WTC11 (cell line): ENCODE results near the gene ZSCAN25. TPM values are rescaled to one million over a fixed set of nuclear protein-coding genes. Genes with fewer than 3 reads are reported as not detected.
"Not testable (repeated sequence)": the region's sequence is repeated elsewhere in the genome, so short reads cannot be mapped to it uniquely, and the experiment has no call there.

Experiments used
- ATAC-seq: fragments of 200-7000 bp; cut with Tn5 transposase; 2 replicates; pipeline ENCODE4 v1.10.0; 2021; ENCODE audit warnings: mild to moderate bottlenecking, moderate library complexity
- CTCF ChIA-PET: fragments of 300-600 bp; sonication (Branson Sonifier 250); formaldehyde crosslinking; loops from one replicate; lab custom pipeline; 2021; ENCODE audit warnings: antibody characterized with exemption; lab: Charles Lee
- POLR2A ChIA-PET: fragments of 350-600 bp; sonication (Branson Sonifier 250); formaldehyde crosslinking; loops from one replicate; lab custom pipeline; 2021; ENCODE audit warnings: antibody characterized with exemption; lab: Charles Lee
- DNase-seq: peaks from one replicate; pipeline ENCODE4 v3.0.0; 2021; ENCODE audit warnings: low spot score
- H3K27ac Mint-ChIP-seq: 2 replicates; pipeline ENCODE4 v1.8.0; 2021; ENCODE audit warnings: mixed read lengths
- H3K27me3 Mint-ChIP-seq: 2 replicates; pipeline ENCODE4 v1.8.0; 2021; ENCODE audit warnings: low read depth, mild to moderate bottlenecking, moderate library complexity, mixed read lengths
- H3K36me3 Mint-ChIP-seq: 2 replicates; pipeline ENCODE4 v1.8.0; 2021; ENCODE audit warnings: mixed read lengths
- H3K4me1 Mint-ChIP-seq: 2 replicates; pipeline ENCODE4 v1.8.0; 2022; ENCODE audit warnings: mixed read lengths
- H3K4me3 Mint-ChIP-seq: 2 replicates; pipeline ENCODE4 v1.8.0; 2021; ENCODE audit warnings: mild to moderate bottlenecking, moderate library complexity, mixed read lengths
- H3K9me3 Mint-ChIP-seq: 2 replicates; pipeline ENCODE4 v1.8.0; 2021; ENCODE audit warnings: mixed read lengths
- GABPB1 ChIP-seq: sonication (generic); formaldehyde crosslinking; IDR thresholded peaks from 2 replicates; pipeline ENCODE4 v1.8.1; 2023; ENCODE audit warnings: mild to moderate bottlenecking, missing genetic modification reagents
- JAZF1 ChIP-seq: fragments of 250-450 bp; sonication (Bioruptor Pico); IDR thresholded peaks from 2 replicates; pipeline ENCODE4 v1.9.0; 2021; ENCODE audit warnings: moderate library complexity, mild to moderate bottlenecking, inconsistent platforms
- total RNA-seq: library from RNA; stranded (reverse); gene quantifications from 3 replicates; pipeline ENCODE4 v1.2.3, GENCODE V29; 2021
- TF ChIP-seq, protein P1 (sequence below): sonication (generic); formaldehyde crosslinking; IDR thresholded peaks from 2 replicates; pipeline ENCODE4 v1.8.1; 2023; ENCODE audit warnings: mild to moderate bottlenecking, missing genetic modification reagents, borderline replicate concordance
- TF ChIP-seq, protein P2 (sequence below): sonication (generic); formaldehyde crosslinking; IDR thresholded peaks from 2 replicates; pipeline ENCODE4 v1.8.0; 2022; ENCODE audit warnings: mild to moderate bottlenecking, missing genetic modification reagents
- TF ChIP-seq, protein P3 (sequence below): sonication (generic); formaldehyde crosslinking; IDR thresholded peaks from 2 replicates; pipeline ENCODE4 v1.8.0; 2023; ENCODE audit warnings: missing genetic modification reagents

The ZSCAN25 gene
- total RNA-seq, 1 experiment from 2014 or later = 20.1 TPM

DNA sequence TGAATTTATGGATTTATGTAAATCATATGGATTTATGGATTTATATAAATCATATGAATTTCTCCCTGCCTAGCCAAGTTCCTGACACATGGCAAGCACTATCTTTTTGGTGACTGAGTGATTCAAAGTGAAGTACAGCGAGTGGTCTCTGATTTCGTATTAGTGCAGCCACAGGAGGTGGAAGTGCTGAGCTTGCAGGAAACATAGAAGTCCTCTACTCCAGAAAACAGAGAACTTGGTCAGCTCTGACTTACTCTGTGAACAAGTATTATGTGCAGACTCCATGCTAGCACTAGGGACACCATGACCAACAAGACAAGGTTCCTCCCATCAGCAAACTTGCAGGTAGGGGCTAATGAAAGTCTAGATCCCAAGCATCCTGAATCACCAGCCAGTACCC, 34.5 kb downstream of the ZSCAN25 start (continued):
- TF ChIP-seq, protein P1, sequence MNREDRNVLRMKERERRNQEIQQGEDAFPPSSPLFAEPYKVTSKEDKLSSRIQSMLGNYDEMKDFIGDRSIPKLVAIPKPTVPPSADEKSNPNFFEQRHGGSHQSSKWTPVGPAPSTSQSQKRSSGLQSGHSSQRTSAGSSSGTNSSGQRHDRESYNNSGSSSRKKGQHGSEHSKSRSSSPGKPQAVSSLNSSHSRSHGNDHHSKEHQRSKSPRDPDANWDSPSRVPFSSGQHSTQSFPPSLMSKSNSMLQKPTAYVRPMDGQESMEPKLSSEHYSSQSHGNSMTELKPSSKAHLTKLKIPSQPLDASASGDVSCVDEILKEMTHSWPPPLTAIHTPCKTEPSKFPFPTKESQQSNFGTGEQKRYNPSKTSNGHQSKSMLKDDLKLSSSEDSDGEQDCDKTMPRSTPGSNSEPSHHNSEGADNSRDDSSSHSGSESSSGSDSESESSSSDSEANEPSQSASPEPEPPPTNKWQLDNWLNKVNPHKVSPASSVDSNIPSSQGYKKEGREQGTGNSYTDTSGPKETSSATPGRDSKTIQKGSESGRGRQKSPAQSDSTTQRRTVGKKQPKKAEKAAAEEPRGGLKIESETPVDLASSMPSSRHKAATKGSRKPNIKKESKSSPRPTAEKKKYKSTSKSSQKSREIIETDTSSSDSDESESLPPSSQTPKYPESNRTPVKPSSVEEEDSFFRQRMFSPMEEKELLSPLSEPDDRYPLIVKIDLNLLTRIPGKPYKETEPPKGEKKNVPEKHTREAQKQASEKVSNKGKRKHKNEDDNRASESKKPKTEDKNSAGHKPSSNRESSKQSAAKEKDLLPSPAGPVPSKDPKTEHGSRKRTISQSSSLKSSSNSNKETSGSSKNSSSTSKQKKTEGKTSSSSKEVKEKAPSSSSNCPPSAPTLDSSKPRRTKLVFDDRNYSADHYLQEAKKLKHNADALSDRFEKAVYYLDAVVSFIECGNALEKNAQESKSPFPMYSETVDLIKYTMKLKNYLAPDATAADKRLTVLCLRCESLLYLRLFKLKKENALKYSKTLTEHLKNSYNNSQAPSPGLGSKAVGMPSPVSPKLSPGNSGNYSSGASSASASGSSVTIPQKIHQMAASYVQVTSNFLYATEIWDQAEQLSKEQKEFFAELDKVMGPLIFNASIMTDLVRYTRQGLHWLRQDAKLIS = no peak
- TF ChIP-seq, protein P2, sequence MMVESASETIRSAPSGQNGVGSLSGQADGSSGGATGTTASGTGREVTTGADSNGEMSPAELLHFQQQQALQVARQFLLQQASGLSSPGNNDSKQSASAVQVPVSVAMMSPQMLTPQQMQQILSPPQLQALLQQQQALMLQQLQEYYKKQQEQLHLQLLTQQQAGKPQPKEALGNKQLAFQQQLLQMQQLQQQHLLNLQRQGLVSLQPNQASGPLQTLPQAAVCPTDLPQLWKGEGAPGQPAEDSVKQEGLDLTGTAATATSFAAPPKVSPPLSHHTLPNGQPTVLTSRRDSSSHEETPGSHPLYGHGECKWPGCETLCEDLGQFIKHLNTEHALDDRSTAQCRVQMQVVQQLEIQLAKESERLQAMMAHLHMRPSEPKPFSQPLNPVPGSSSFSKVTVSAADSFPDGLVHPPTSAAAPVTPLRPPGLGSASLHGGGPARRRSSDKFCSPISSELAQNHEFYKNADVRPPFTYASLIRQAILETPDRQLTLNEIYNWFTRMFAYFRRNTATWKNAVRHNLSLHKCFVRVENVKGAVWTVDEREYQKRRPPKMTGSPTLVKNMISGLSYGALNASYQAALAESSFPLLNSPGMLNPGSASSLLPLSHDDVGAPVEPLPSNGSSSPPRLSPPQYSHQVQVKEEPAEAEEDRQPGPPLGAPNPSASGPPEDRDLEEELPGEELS = no peak

DNA sequence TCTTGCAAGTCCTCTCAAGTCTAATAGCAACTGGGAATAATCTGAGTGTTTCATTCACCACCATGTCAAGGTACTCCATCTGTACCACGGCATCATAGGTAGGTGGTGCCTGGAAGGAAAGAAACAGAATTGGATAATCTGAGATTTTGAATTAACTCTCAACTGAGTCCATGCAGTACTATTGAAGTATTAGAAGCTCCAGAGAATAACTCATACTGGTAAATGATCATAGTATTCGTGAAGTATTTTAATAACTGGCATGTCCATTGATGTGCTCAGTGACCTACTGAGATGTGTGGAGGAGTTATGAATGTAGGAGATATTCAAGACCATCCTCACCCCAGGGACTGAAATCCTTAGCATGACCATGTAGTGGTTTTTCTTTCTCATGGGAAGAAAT, 35.9 kb downstream of the ZSCAN25 start:
- Mint-ChIP-seq H3K9me3 (peaks cover 27% of the 10 kb centered on the region), H3K27ac (no peak overlapping the region), H3K4me1 (no peaks in the 10 kb centered on the region), H3K4me3 (no peak overlapping the region), H3K27me3 (no peaks in the 10 kb centered on the region; the same call in 1 of the 2 replicates), H3K36me3 (peaks cover 6% of the 10 kb centered on the region; the same call in 1 of the 2 replicates)
- POLR2A ChIA-PET = no interaction called here
- CTCF ChIA-PET = no interaction called here
- TF ChIP-seq, protein P3, sequence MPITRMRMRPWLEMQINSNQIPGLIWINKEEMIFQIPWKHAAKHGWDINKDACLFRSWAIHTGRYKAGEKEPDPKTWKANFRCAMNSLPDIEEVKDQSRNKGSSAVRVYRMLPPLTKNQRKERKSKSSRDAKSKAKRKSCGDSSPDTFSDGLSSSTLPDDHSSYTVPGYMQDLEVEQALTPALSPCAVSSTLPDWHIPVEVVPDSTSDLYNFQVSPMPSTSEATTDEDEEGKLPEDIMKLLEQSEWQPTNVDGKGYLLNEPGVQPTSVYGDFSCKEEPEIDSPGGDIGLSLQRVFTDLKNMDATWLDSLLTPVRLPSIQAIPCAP (CRISPR knock-in tag) = no peak
- DNase-seq = no peak
- no peak for ATAC-seq

DNA sequence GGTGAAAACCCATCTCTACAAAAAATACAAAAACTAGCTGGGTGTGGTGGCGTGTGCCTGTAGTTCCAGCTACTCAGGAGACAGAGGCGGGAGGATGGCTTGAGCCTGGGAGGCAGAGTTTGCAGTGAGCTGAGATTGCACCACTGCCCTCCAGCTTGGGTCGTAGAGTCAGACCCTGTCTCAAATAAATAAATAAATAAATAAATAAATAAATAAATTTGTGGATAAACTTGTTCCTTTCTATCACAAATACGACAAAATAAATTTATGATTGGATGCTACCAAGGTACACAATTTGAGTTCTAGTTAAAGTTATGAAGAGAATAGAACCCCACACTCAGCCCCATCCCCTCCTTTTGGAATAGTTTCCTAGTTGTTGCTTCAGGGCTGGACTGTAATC, 36.5 kb downstream of the ZSCAN25 start:
- ATAC-seq, H3K27ac Mint-ChIP-seq, POLR2A ChIA-PET, H3K27me3 Mint-ChIP-seq, H3K4me1 Mint-ChIP-seq, DNase-seq, CTCF ChIA-PET, H3K36me3 Mint-ChIP-seq, H3K4me3 Mint-ChIP-seq: not testable (repeated sequence)
- H3K9me3 Mint-ChIP-seq = peaks cover 30% of the 10 kb centered on the region

DNA sequence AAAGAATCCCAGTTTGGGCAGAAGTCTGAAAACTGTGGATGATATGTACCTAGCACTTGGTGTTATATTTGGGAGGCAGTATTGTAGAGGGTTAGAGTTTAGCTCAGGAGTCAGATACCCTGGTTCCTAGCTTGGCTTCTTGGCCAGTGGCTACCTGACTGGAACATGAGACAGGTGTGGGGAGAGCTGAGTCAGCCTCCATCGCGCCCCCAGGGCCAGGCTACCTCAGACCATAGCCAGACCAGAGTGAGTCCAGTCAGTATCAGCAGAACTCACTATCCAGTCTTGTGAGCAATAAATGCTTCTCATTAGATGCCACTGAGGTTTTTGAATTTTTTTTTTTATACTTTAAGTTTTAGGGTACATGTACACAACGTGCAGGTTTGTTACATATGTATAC, 37.0 kb downstream of the ZSCAN25 start:
- Mint-ChIP-seq H3K4me1 (no peaks in the 10 kb centered on the region), H3K36me3 (peaks cover 14% of the 10 kb centered on the region), H3K4me3 (no peak overlapping the region), H3K9me3 (peaks cover 35% of the 10 kb centered on the region), H3K27ac (no peak overlapping the region), H3K27me3 (no peaks in the 10 kb centered on the region; the same call in 1 of the 2 replicates)
- no peak for ATAC-seq
- ChIA-PET CTCF (no interaction called here), POLR2A (no interaction called here)
- DNase-seq = no peak
- TF ChIP-seq GABPB1 = no peak
- no peak for TF ChIP-seq JAZF1 (CRISPR knock-in tag)
- TF ChIP-seq, protein P3 (CRISPR knock-in tag) = no peak

DNA sequence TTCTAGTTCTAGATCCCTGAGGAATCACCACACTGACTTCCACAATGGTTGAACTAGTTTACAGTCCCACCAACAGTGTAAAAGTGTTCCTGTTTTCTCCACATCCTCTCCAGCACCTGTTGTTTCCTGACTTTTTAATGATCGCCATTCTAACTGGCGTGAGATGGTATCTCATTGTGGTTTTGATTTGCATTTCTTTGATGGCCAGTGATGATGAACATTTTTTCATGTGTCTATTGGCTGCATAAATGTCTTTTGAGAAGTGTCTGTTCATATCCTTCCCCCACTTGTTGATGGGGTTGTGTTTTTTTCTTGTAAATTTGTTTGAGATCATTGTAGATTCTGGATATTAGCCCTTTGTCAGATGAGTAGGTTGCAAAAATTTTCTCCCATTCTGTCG, 37.9 kb downstream of the ZSCAN25 start:
- peaks cover 40% of the 10 kb centered on the region for H3K9me3 Mint-ChIP-seq
- ATAC-seq, H3K27me3 Mint-ChIP-seq, DNase-seq, POLR2A ChIA-PET, CTCF ChIA-PET, H3K27ac Mint-ChIP-seq, H3K4me1 Mint-ChIP-seq, H3K4me3 Mint-ChIP-seq: not testable (repeated sequence)
- H3K36me3 Mint-ChIP-seq = peaks cover 20% of the 10 kb centered on the region

DNA sequence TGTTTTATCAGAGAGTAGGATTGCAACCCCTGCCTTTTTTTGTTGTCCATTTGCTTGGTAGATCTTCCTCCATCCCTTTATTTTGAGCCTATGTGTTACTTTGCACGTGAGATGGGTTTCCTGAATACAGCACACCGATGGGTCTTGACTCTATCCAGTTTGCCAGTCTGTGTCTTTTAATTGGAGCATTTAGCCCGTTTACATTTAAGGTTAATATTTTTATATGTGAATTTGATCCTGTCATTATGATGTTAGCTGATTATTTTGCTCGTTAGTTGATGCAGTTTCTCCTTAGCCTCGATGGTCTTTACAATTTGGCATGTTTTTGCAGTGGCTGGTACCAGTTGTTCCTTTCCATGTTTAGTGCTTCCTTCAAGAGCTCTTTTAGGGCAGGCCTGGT, 41.1 kb downstream of the ZSCAN25 start:
- DNase-seq, H3K27me3 Mint-ChIP-seq, H3K4me3 Mint-ChIP-seq, CTCF ChIA-PET, ATAC-seq, POLR2A ChIA-PET, H3K27ac Mint-ChIP-seq, H3K4me1 Mint-ChIP-seq: not testable (repeated sequence)
- peaks cover 37% of the 10 kb centered on the region for H3K36me3 Mint-ChIP-seq
- peaks cover 52% of the 10 kb centered on the region for H3K9me3 Mint-ChIP-seq
